GM23338 (cell line): ENCODE measurements around the gene NELFB. TPM values are rescaled to one million over a fixed set of nuclear protein-coding genes. Genes with fewer than 3 reads are reported as not detected.

ENCODE experiments used
- ATAC-seq: fragments of 200-7000 bp; cut with Tn5 transposase; 3 replicates; pipeline ENCODE4 v1.9.1; 2020
- DNase-seq: peaks from one replicate; pipeline ENCODE4 v3.0.0-alpha.2; 2015; ENCODE audit warnings: low spot score
- H2AFZ ChIP-seq: fragments of 200-600 bp; sonication (generic); 2 replicates; pipeline ENCODE4 v1.8.0; 2016; ENCODE audit warnings: antibody characterized with exemption, mild to moderate bottlenecking, moderate library complexity
- H3F3A ChIP-seq: fragments of 200-600 bp; sonication (generic); replicated peaks from 2 replicates; pipeline ENCODE4 v1.8.0; 2017; ENCODE audit warnings: antibody characterized with exemption, mixed run types, low read depth
- H3K27ac ChIP-seq: fragments of 200-600 bp; sonication (generic); 2 replicates; pipeline ENCODE4 v1.6.1; 2016; ENCODE audit warnings: low read depth
- H3K27me3 ChIP-seq: fragments of 200-600 bp; sonication (generic); 2 replicates; pipeline ENCODE4 v1.8.0; 2016; ENCODE audit warnings: mild to moderate bottlenecking, mixed run types, moderate library complexity; ENCODE audit not compliant: insufficient read depth
- H3K36me3 ChIP-seq: fragments of 200-600 bp; sonication (generic); 2 replicates; pipeline ENCODE4 v1.8.0; 2016; ENCODE audit warnings: mild to moderate bottlenecking; ENCODE audit not compliant: insufficient read depth
- H3K4me1 ChIP-seq: fragments of 200-600 bp; sonication (generic); 2 replicates; pipeline ENCODE4 v1.8.0; 2016; ENCODE audit warnings: mild to moderate bottlenecking, moderate library complexity; ENCODE audit not compliant: insufficient read depth
- H3K4me2 ChIP-seq: fragments of 200-600 bp; sonication (generic); 2 replicates; pipeline ENCODE4 v1.7.1; 2017; ENCODE audit warnings: mixed run types
- H3K4me3 ChIP-seq: fragments of 200-600 bp; sonication (generic); 2 replicates; pipeline ENCODE4 v1.6.1; 2016; ENCODE audit warnings: mixed run types
- H3K79me2 ChIP-seq: fragments of 200-600 bp; sonication (generic); replicated peaks from 2 replicates; pipeline ENCODE4 v1.8.0; 2017; ENCODE audit warnings: mild to moderate bottlenecking; ENCODE audit not compliant: insufficient read depth
- H3K9me2 ChIP-seq: fragments of 200-600 bp; sonication (generic); 2 replicates; pipeline ENCODE4 v1.8.0; 2017; ENCODE audit not compliant: insufficient read depth
- H4K20me1 ChIP-seq: fragments of 200-600 bp; sonication (generic); replicated peaks from 2 replicates; pipeline ENCODE4 v1.8.0; 2017; ENCODE audit warnings: mild to moderate bottlenecking; ENCODE audit not compliant: insufficient read depth
- H3K27ac Mint-ChIP-seq: 2 replicates; pipeline ENCODE4 v1.8.0; 2020; ENCODE audit warnings: inconsistent platforms, mild to moderate bottlenecking, moderate library complexity, mixed read lengths
- H3K27me3 Mint-ChIP-seq: 3 replicates; pipeline ENCODE4 v1.8.0; 2022; ENCODE audit warnings: low read depth, mild to moderate bottlenecking, moderate library complexity, mixed read lengths, inconsistent platforms; ENCODE audit not compliant: insufficient read depth, poor library complexity
- H3K36me3 Mint-ChIP-seq: 3 replicates; pipeline ENCODE4 v1.8.0; 2021; ENCODE audit warnings: low read depth, mild to moderate bottlenecking, inconsistent platforms, moderate library complexity, mixed read lengths
- H3K4me1 Mint-ChIP-seq: 3 replicates; pipeline ENCODE4 v1.8.0; 2020; ENCODE audit warnings: mild to moderate bottlenecking, inconsistent platforms, mixed read lengths
- H3K4me3 Mint-ChIP-seq: 3 replicates; pipeline ENCODE4 v1.8.0; 2021; ENCODE audit warnings: moderate library complexity, mild to moderate bottlenecking, inconsistent platforms, mixed read lengths
- H3K9me3 Mint-ChIP-seq: 3 replicates; pipeline ENCODE4 v1.8.0; 2020; ENCODE audit warnings: moderate library complexity, mild to moderate bottlenecking, inconsistent platforms, mixed read lengths
- CREB1 ChIP-seq: fragments of 250-450 bp; sonication (Bioruptor Pico); IDR thresholded peaks from 2 replicates; pipeline ENCODE4 v1.5.0; 2020; ENCODE audit warnings: low read depth, mild to moderate bottlenecking, moderate library complexity
- JUNB ChIP-seq: IDR thresholded peaks from one replicate; pipeline ENCODE4 v1.6.1; 2016; ENCODE audit warnings: antibody characterized with exemption; ENCODE audit not compliant: unreplicated experiment
- polyA plus RNA-seq: library from polyadenylated mRNA; unstranded; fragments of >200 nt; fragmentation: Nextera tagmentation; extraction: Ambion mirVana; gene quantifications from 2 replicates; pipeline ENCODE4 v1.2.1, GENCODE V29; 2016
- total RNA-seq: library from RNA; depleted of rRNA; stranded (reverse); fragments of >200 nt; shearing (Covaris generic); gene quantifications from 2 replicates; pipeline ENCODE4 v1.2.3, GENCODE V29; 2014
- TF ChIP-seq, protein P1 (sequence below): fragments of 250-450 bp; sonication (Bioruptor Pico); IDR thresholded peaks from 2 replicates; pipeline ENCODE4 v1.5.0; 2020; ENCODE audit warnings: mild to moderate bottlenecking, moderate library complexity
- TF ChIP-seq, protein P2 (sequence below): IDR thresholded peaks from one replicate; pipeline ENCODE4 v1.6.1; 2018; ENCODE audit warnings: antibody characterized with exemption; ENCODE audit not compliant: unreplicated experiment
- TF ChIP-seq, protein P3 (sequence below), 2 experiments: fragments of 200-600 bp in 1 of 2; sonication (generic) in 1 of 2; conservative IDR thresholded peaks; 2 replicates each; pipeline versions ENCODE4 v1.5.1 to v1.6.1; 2016 to 2017; ENCODE audit warnings: antibody characterized with exemption in 2 of 2, low read depth in 2 of 2, mild to moderate bottlenecking in 2 of 2, moderate library complexity in 1 of 2

Gene NELFB
- total and polyA plus RNA-seq, 2 experiments from 2014 or later: 30.0 to 97.3 TPM

DNA sequence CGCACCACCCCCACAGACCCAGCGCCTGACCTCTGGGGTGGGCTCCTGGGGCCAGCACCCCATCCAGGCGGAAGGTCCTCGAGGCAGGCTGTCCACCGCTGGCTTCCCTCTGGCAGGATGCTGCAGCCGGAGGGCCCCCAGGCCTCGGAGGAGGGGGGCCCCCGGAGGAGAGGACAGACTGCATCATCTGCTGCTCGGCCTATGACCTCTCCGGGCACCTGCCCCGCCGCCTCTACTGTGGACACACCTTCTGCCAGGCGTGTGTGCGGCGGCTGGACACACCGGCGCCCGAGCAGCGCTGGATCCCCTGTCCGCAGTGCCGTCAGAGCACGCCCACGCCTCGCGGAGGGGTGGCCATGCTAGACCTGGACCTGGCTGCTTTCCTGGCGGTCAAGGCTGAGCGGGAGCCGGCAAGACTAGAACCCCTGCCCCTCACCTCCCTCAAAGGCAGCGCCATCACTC is 26.6 kb upstream of the NELFB start (continued):
- TF ChIP-seq, protein P1, sequence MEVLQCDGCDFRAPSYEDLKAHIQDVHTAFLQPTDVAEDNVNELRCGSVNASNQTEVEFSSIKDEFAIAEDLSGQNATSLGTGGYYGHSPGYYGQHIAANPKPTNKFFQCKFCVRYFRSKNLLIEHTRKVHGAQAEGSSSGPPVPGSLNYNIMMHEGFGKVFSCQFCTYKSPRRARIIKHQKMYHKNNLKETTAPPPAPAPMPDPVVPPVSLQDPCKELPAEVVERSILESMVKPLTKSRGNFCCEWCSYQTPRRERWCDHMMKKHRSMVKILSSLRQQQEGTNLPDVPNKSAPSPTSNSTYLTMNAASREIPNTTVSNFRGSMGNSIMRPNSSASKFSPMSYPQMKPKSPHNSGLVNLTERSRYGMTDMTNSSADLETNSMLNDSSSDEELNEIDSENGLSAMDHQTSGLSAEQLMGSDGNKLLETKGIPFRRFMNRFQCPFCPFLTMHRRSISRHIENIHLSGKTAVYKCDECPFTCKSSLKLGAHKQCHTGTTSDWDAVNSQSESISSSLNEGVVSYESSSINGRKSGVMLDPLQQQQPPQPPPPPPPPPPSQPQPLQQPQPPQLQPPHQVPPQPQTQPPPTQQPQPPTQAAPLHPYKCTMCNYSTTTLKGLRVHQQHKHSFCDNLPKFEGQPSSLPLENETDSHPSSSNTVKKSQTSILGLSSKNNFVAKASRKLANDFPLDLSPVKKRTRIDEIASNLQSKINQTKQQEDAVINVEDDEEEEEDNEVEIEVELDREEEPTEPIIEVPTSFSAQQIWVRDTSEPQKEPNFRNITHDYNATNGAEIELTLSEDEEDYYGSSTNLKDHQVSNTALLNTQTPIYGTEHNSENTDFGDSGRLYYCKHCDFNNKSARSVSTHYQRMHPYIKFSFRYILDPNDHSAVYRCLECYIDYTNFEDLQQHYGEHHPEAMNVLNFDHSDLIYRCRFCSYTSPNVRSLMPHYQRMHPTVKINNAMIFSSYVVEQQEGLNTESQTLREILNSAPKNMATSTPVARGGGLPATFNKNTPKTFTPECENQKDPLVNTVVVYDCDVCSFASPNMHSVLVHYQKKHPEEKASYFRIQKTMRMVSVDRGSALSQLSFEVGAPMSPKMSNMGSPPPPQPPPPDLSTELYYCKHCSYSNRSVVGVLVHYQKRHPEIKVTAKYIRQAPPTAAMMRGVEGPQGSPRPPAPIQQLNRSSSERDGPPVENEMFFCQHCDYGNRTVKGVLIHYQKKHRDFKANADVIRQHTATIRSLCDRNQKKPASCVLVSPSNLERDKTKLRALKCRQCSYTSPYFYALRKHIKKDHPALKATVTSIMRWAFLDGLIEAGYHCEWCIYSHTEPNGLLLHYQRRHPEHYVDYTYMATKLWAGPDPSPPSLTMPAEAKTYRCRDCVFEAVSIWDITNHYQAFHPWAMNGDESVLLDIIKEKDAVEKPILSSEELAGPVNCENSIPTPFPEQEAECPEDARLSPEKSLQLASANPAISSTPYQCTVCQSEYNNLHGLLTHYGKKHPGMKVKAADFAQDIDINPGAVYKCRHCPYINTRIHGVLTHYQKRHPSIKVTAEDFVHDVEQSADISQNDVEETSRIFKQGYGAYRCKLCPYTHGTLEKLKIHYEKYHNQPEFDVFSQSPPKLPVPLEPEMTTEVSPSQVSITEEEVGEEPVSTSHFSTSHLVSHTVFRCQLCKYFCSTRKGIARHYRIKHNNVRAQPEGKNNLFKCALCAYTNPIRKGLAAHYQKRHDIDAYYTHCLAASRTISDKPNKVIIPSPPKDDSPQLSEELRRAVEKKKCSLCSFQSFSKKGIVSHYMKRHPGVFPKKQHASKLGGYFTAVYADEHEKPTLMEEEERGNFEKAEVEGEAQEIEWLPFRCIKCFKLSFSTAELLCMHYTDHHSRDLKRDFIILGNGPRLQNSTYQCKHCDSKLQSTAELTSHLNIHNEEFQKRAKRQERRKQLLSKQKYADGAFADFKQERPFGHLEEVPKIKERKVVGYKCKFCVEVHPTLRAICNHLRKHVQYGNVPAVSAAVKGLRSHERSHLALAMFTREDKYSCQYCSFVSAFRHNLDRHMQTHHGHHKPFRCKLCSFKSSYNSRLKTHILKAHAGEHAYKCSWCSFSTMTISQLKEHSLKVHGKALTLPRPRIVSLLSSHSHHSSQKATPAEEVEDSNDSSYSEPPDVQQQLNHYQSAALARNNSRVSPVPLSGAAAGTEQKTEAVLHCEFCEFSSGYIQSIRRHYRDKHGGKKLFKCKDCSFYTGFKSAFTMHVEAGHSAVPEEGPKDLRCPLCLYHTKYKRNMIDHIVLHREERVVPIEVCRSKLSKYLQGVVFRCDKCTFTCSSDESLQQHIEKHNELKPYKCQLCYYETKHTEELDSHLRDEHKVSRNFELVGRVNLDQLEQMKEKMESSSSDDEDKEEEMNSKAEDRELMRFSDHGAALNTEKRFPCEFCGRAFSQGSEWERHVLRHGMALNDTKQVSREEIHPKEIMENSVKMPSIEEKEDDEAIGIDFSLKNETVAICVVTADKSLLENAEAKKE (CRISPR knock-in tag): no peak

DNA sequence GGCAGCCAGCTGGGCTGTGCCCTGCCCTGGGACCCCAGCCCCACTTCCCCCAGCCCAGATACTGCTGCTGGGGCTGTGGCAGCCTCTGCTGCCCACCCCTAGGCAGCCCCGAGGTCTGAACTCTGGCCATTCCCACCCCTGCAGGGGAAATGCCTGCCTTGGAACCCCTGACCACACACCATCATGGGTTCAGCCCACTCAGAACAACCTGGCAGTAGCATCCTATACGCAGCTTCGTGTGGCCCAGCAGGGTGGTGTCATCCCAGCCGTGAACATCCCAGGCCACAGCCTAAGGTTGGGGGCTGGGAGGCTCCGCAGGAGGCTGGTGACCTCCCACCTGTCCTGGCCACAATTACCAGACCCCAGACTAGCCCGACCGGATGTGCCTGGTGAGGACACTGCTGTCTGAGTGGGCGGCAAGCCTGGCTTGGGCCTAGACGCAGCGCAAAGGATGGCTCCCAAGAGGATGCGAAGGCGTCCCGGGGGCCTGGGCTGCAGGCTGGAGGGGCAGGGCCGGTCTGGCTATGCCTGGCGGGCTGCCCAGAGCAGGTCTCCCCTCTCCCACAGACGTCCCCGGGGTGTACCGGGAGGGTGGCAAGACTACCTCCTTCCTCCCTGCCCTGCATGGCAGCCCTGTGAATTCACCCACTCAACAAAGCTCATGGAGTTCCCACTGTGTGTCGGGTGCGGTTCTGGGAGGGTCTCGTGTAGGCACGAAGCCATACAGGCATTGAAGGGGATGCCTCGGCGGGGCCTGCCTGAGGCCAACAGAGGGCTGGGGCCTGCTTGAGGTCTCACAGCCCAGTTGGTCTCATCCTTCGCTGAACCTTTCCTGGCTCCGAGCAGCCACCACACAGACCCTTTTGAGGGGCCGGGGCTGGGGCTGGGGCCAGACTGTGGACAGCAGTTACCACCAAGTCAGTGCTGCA is 25.9 kb upstream of the NELFB start:
- DNase-seq: no peak
- no peak overlapping the region for H3K4me3 Mint-ChIP-seq
- peaks cover 3% of the 10 kb centered on the region for H3K27me3 Mint-ChIP-seq
- TF ChIP-seq, protein P2, sequence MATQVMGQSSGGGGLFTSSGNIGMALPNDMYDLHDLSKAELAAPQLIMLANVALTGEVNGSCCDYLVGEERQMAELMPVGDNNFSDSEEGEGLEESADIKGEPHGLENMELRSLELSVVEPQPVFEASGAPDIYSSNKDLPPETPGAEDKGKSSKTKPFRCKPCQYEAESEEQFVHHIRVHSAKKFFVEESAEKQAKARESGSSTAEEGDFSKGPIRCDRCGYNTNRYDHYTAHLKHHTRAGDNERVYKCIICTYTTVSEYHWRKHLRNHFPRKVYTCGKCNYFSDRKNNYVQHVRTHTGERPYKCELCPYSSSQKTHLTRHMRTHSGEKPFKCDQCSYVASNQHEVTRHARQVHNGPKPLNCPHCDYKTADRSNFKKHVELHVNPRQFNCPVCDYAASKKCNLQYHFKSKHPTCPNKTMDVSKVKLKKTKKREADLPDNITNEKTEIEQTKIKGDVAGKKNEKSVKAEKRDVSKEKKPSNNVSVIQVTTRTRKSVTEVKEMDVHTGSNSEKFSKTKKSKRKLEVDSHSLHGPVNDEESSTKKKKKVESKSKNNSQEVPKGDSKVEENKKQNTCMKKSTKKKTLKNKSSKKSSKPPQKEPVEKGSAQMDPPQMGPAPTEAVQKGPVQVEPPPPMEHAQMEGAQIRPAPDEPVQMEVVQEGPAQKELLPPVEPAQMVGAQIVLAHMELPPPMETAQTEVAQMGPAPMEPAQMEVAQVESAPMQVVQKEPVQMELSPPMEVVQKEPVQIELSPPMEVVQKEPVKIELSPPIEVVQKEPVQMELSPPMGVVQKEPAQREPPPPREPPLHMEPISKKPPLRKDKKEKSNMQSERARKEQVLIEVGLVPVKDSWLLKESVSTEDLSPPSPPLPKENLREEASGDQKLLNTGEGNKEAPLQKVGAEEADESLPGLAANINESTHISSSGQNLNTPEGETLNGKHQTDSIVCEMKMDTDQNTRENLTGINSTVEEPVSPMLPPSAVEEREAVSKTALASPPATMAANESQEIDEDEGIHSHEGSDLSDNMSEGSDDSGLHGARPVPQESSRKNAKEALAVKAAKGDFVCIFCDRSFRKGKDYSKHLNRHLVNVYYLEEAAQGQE: no peak
- TF ChIP-seq, protein P3, sequence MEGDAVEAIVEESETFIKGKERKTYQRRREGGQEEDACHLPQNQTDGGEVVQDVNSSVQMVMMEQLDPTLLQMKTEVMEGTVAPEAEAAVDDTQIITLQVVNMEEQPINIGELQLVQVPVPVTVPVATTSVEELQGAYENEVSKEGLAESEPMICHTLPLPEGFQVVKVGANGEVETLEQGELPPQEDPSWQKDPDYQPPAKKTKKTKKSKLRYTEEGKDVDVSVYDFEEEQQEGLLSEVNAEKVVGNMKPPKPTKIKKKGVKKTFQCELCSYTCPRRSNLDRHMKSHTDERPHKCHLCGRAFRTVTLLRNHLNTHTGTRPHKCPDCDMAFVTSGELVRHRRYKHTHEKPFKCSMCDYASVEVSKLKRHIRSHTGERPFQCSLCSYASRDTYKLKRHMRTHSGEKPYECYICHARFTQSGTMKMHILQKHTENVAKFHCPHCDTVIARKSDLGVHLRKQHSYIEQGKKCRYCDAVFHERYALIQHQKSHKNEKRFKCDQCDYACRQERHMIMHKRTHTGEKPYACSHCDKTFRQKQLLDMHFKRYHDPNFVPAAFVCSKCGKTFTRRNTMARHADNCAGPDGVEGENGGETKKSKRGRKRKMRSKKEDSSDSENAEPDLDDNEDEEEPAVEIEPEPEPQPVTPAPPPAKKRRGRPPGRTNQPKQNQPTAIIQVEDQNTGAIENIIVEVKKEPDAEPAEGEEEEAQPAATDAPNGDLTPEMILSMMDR (conservative IDR thresholded peaks at IDR 0.05; ENCODE audit: low read depth in 2 of 2): no peak
- TF ChIP-seq JUNB (no peak), CREB1 (CRISPR knock-in tag) (no peak)

More for the DNA sequence above, 25.9 kb upstream of the NELFB start:
- Mint-ChIP-seq H3K4me1 (peaks cover 2% of the 10 kb centered on the region; the same call in 2 of the 3 replicates), H3K27ac (no peak overlapping the region), H3K9me3 (no peaks in the 10 kb centered on the region), H3K36me3 (no peaks in the 10 kb centered on the region)
- Histone ChIP-seq H3K9me2 (no peaks in the 10 kb centered on the region), H3K36me3 (no peaks in the 10 kb centered on the region), H3K4me2 (no peak overlapping the region), H3K27me3 (no peaks in the 10 kb centered on the region), H3K79me2 (no peaks in the 10 kb centered on the region), H3F3A (0 out of 2 replicates have a peak, but pooled peaks cover 1% of the 10 kb centered on the region), H2AFZ (no peak overlapping the region), H3K27ac (no peak overlapping the region), H3K4me1 (no peaks in the 10 kb centered on the region; the same call in 1 of the 2 replicates), H4K20me1 (no peaks in the 10 kb centered on the region), H3K4me3 (no peak overlapping the region)
- no peak for ATAC-seq
